Right forelimb (tissue), 1 donor: Measurements from ENCODE around the gene CD226.
"Not testable (repeated sequence)": the region's sequence is repeated elsewhere in the genome, so short reads cannot be mapped to it uniquely, and the experiment has no call there.

Experiments used
- DNase-seq: peaks from one replicate; pipeline ENCODE4 v3.0.0-alpha.2; 2018

Gene CD226

GRCh38 chr18:69956057-69956456, 8.4 kb upstream of the CD226 start:
- DNase-seq: no peak

GRCh38 chr18:69954719-69955480, 7.2 kb upstream of the CD226 start:
- no peak for DNase-seq

GRCh38 chr18:69953191-69953590, 5.5 kb upstream of the CD226 start:
- DNase-seq: no peak

GRCh38 chr18:69951182-69951581, 3.5 kb upstream of the CD226 start:
- DNase-seq: no peak

GRCh38 chr18:69949538-69949936, 1.9 kb upstream of the CD226 start:
- no peak for DNase-seq

- DNase-seq: no peak
Measured at GRCh38 chr18:69948919-69949537, 1.4 kb upstream of the CD226 start.

- DNase-seq: no peak
Measured at GRCh38 chr18:69948256-69948655, 583 bp upstream of the CD226 start.

GRCh38 chr18:69946608-69947155, 991 bp downstream of the CD226 start:
- DNase-seq: no peak

GRCh38 chr18:69945220-69946114, 2.2 kb downstream of the CD226 start:
- no peak for DNase-seq

GRCh38 chr18:69944436-69944835, 3.2 kb downstream of the CD226 start:
- DNase-seq: no peak

- DNase-seq: no peak
Measured at GRCh38 chr18:69943021-69943420, 4.7 kb downstream of the CD226 start.

- no peak for DNase-seq
Measured at GRCh38 chr18:69941183-69941582, 6.5 kb downstream of the CD226 start.

GRCh38 chr18:69939812-69940211, 7.9 kb downstream of the CD226 start:
- DNase-seq: not testable (repeated sequence)

GRCh38 chr18:69936191-69936558, 11.5 kb downstream of the CD226 start:
- no peak for DNase-seq

GRCh38 chr18:69935319-69936190, 12.1 kb downstream of the CD226 start:
- no peak for DNase-seq

GRCh38 chr18:69934601-69935265, 12.9 kb downstream of the CD226 start:
- DNase-seq: no peak

- no peak for DNase-seq
Measured at GRCh38 chr18:69929041-69929774, 18.5 kb downstream of the CD226 start.

- DNase-seq: no peak
Measured at GRCh38 chr18:69916412-69916811, 31.3 kb downstream of the CD226 start.

GRCh38 chr18:69908838-69909237, 38.8 kb downstream of the CD226 start:
- no peak for DNase-seq

GRCh38 chr18:69906765-69907164, 40.9 kb downstream of the CD226 start:
- no peak for DNase-seq

- DNase-seq: no peak
Measured at GRCh38 chr18:69900941-69901340, 46.7 kb downstream of the CD226 start.
